ENCODE measurements around the gene PPP3CB. TPM values are rescaled to one million over a fixed set of nuclear protein-coding genes. Genes with fewer than 3 reads are reported as not detected.

The PPP3CB gene
- total and polyA plus RNA-seq, 8 donors, result 12.5 to 77.1 (median 29.1) TPM

- peaks cover 60 to 100% (median 97%) of the 10 kb centered on the region in 4 donors for H3K36me3 ChIP-seq
- H3K4me3 ChIP-seq, result no peak overlapping the region
- no peak overlapping the region for H3K27ac ChIP-seq
- intact Hi-C loops (cut with DNase I; ENCODE audit: low total_unique reads), result no loop called here
- TF ChIP-seq EP300 (IDR thresholded peaks at IDR 0.05) (no peak), POLR2AphosphoS5 (IDR thresholded peaks at IDR 0.05) (no peak), CTCF (IDR thresholded peaks at IDR 0.05) (no peak), POLR2A (IDR thresholded peaks at IDR 0.05) (no peak)
- no peaks in the 10 kb centered on the region for H3K9me3 ChIP-seq
- 95 to 98% (median 96%) methylated on average over 7 of the region's 7 CpGs for WGBS, 5 donors
- H3K27me3 ChIP-seq, result no peaks in the 10 kb centered on the region
- no peaks in the 10 kb centered on the region for H3K4me1 ChIP-seq
- no peak for DNase-seq
Observed at GRCh38 chr10:73386583-73386982, 109.2 kb downstream of the PPP3CB start.

Small RNA genes within 50 kb of the gene (small RNA-seq; reads per million reads assigned to genes)
- gene RNU6-883P, result 0 reads per million in 4 donors

Other genes with a start within 250 kb of the PPP3CB start
- gene DNAJC9, start 248.8 kb downstream of the PPP3CB start, total RNA-seq, result 10 to 100 TPM in 3 of 5 donors, 1 to 10 TPM in 2; 3.5 to 26.4 (median 17.4) TPM
- 10 to 100 TPM; 10.6 to 13.8 (median 11.5) TPM for gene DNAJC9, start 248.8 kb downstream of the PPP3CB start, polyA plus RNA-seq
- gene MRPS16, start 243.4 kb downstream of the PPP3CB start, total RNA-seq, result 10 to 100 TPM in 4 of 5 donors, 1 to 10 TPM in 1; 6.4 to 68.7 (median 50.4) TPM
- gene MRPS16, start 243.4 kb downstream of the PPP3CB start, polyA plus RNA-seq, result 10 to 100 TPM; 51.8 to 62.7 (median 61.5) TPM
- gene CFAP70, start 137.2 kb downstream of the PPP3CB start, total RNA-seq, result 1 to 10 TPM in 4 of 5 donors, under 1 TPM in 1; 0.29 to 9.0 (median 1.8) TPM
- gene CFAP70, start 137.2 kb downstream of the PPP3CB start, polyA plus RNA-seq, result 1 to 10 TPM in 2 of 3 donors, under 1 TPM in 1; 0.31 to 3.2 (median 2.5) TPM
- gene ANXA7, start 82.0 kb downstream of the PPP3CB start, total RNA-seq, result 100 to 1,000 TPM in 1 of 5 donors, 10 to 100 TPM in 4; 16.2 to 103 (median 60.6) TPM
- 10 to 100 TPM; 38.7 to 67.4 (median 55.7) TPM for gene ANXA7, start 82.0 kb downstream of the PPP3CB start, polyA plus RNA-seq
- gene MSS51, start 62.5 kb downstream of the PPP3CB start, total RNA-seq, result 1 to 10 TPM in 3 of 5 donors, under 1 TPM in 1, not detected in 1; 0.87 to 6.1 (median 1.9) TPM
- 1 to 10 TPM in 1 of 3 donors, under 1 TPM in 2; 0.61 to 1.8 (median 0.62) TPM for gene MSS51, start 62.5 kb downstream of the PPP3CB start, polyA plus RNA-seq
- 100 to 1,000 TPM in 4 of 5 donors, 10 to 100 TPM in 1; 33.0 to 369 (median 112) TPM for gene USP54, start 95.3 kb upstream of the PPP3CB start, total RNA-seq
- gene USP54, start 95.3 kb upstream of the PPP3CB start, polyA plus RNA-seq, result 10 to 100 TPM in 2 of 3 donors, 1 to 10 TPM in 1; 7.3 to 17.3 (median 11.1) TPM
- gene MYOZ1, start 145.4 kb upstream of the PPP3CB start, total RNA-seq, result 1 to 10 TPM in 1 of 5 donors, not detected in 4; 1.3 TPM
- 1 to 10 TPM in 1 of 3 donors, under 1 TPM in 2; 0.18 to 1.2 (median 0.19) TPM for gene MYOZ1, start 145.4 kb upstream of the PPP3CB start, polyA plus RNA-seq
- gene SYNPO2L, start 160.0 kb upstream of the PPP3CB start, total RNA-seq, result not detected
- gene SYNPO2L, start 160.0 kb upstream of the PPP3CB start, polyA plus RNA-seq, result under 1 TPM in 2 of 3 donors, not detected in 1; 0.03 to 0.12 TPM
- 10 to 100 TPM in 1 of 5 donors, 1 to 10 TPM in 4; 4.1 to 20.1 (median 8.7) TPM for gene AGAP5, start 202.1 kb upstream of the PPP3CB start, total RNA-seq
- gene AGAP5, start 202.1 kb upstream of the PPP3CB start, polyA plus RNA-seq, result 1 to 10 TPM; 1.8 to 4.7 (median 2.0) TPM
- 10 to 100 TPM; 40.6 to 58.8 (median 50.7) TPM for gene SEC24C, start 248.3 kb upstream of the PPP3CB start, total RNA-seq
- gene SEC24C, start 248.3 kb upstream of the PPP3CB start, polyA plus RNA-seq, result 10 to 100 TPM; 23.5 to 25.2 (median 25.1) TPM